HG03460 (cell line): ENCODE data around the gene OR2L13.
"Not testable (repeated sequence)": the region's sequence is repeated elsewhere in the genome, so short reads cannot be mapped to it uniquely, and the experiment has no call there.

Experiments
- ATAC-seq: cut with Tn5 transposase; IDR thresholded peaks from one replicate; pipeline ENCODE4 v1.9.1; 2021; ENCODE audit not compliant: unreplicated experiment

Gene OR2L13, protein sequence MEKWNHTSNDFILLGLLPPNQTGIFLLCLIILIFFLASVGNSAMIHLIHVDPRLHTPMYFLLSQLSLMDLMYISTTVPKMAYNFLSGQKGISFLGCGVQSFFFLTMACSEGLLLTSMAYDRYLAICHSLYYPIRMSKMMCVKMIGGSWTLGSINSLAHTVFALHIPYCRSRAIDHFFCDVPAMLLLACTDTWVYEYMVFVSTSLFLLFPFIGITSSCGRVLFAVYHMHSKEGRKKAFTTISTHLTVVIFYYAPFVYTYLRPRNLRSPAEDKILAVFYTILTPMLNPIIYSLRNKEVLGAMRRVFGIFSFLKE

GRCh38 chr1:248094884-248095283 is at the start of gene OR2L13:
Gene OR2L13, plus strand, starts transcription at chr1:248095184. Its CDS starts 4,192 bp downstream, at chr1:248099376.
- ATAC-seq: no peak

GRCh38 chr1:248045209-248045608 is 49.8 kb upstream of the OR2L13 start:
- peak; percentile 54 for ATAC-seq

DNA sequence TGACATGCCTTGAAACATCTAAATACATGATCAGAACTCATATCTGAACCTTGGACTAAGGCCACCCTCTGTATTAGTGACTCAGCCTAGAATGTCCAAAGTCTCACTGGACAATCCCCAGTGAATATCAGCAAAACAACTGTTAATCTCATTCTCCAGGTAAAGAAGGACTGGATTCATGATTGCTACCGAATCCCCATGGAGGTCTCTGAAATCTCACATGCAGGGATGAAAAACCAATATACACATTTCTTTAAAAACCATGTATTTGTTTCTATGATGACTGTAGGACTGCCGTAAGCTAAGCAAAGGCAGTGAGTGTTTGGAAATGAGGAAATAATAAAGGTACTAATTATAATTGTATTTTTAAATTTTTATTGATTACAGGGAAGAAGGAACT is 48.4 kb upstream of the OR2L13 start, which contains the start of gene OR2L3:
Gene OR2L3, plus strand, starts transcription at position 301 of the 400 bp plus-strand sequence. CDS start 13,846 bp downstream, outside the sequence.
- no peak for ATAC-seq

DNA sequence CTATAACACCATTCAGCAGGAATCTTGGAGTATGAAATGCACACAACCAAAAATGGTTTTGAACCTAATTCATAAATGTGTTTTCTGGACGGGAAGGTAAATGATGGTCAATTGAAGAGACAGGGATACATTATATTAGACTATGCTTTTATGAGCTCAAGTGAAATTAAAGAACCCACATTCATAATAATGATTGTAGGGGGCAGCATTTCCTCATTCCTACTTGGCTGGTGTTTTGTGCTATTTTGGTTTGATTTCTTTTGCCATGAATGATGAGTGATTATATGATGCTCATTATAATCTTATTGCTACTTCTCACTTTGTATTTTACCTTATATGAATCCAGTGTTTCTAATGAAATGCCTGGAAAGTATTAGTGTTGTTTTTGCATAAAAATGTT is 48.0 kb upstream of the OR2L13 start:
- no peak for ATAC-seq

DNA sequence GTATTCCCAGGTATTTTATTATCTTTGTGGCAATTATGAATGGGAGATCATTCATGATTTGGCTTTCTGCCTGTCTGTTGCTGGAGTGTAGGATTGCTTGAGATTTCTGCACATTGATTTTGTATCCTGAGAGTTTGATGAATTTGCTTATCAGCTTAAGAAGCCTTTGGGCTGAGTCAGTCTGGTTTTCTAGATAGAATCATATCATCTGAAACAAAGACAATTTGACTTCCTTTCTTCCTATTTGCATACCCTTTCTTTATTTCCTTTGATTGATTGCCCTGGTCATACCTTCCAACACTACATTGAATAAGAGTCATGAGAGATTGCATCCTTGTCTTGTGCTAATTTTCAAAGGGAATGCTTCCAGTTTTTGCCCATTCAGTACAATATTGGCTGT is 40.3 kb upstream of the OR2L13 start:
- no peak for ATAC-seq

- no peak for ATAC-seq
Observed at GRCh38 chr1:248055261-248055660, 39.7 kb upstream of the OR2L13 start.

- no peak for ATAC-seq
Observed at GRCh38 chr1:248065071-248065470, 29.9 kb upstream of the OR2L13 start.

- no peak for ATAC-seq
Observed at GRCh38 chr1:248065604-248066003, 29.4 kb upstream of the OR2L13 start.

DNA sequence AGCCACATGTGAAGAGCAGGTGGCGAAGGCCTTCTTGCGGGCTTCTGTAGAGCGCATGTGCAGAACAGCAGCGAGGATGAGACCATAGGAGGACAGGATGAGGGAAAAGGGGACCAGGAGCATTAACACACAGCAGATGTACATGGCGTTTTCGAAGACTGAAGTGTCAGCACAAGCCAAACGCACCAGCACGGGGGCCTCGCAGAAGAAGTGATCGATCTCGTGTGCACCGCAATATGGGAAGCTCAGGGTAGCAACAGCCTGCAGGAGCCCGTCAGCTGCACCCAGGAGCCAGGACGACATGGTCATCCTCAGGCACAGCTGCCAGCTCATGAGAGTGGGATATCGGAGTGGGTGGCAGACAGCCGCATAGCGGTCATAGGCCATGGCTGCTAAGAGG is 11.1 kb upstream of the OR2L13 start:
- not testable (repeated sequence) for ATAC-seq

DNA sequence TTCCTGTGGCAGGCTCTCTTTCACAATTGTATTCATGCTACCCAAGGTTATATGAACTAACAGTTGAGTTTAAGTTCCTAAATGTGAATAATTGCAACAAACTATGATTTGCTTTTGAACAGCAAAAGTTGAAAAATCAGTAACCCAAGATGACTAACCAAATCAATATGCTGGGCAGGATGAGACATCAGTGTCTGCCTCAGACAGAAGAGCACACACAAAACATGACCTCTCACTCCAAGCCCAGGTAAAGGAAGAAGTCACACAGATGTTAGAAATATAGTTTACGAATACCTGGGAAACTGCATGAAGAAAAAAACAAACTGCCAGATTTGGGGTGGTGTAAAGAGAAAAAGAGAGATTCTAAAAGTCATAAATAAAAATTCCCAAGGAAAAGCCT is 3.5 kb downstream of the OR2L13 start:
- ATAC-seq: no peak

GRCh38 chr1:248102847-248103246 is 7.9 kb downstream of the OR2L13 start:
- no peak for ATAC-seq

DNA sequence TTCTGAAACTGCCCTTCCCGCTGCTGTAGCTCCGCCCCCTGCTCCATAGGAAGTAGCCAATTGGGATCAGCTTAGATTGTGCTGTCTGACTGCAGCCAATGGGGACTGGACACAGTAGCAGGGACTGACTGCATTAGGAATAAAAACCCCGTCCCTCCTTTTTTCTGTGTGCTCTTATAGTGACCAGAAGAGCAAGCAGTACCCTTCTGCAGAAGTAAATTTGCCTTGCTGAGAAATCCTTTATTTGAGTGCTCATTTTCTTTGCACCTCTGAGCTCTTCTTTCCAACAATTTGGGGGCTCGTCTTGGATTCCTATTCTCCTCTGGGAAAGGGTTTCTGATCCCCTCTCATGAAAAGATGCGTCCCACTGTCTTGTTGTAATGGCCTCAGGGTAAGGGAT is 16.2 kb downstream of the OR2L13 start:
- no peak for ATAC-seq

DNA sequence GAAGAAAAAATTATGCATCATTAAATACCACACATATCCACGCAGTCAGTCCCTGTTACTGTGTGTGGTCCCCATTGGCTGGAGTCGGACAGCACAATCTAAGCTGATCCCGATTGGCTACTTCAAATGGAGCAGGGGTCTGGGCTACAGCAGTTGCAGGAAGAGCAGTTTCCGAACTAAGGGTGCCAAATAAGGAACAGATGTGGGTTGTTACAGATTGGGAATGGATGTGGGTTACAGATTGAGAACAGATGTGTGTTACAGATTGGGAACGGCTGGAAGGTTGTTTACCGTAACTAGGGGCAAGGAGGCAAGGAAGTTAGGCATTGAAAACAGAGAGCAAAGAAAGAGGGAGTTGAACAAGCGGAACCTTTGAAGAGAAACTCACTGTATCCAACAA is 19.9 kb downstream of the OR2L13 start:
- ATAC-seq: no peak

GRCh38 chr1:248127653-248128052 is 32.7 kb downstream of the OR2L13 start:
- no peak for ATAC-seq

- no peak for ATAC-seq
Observed at GRCh38 chr1:248136811-248137210, 41.8 kb downstream of the OR2L13 start.

GRCh38 chr1:248140846-248141245 is 45.9 kb downstream of the OR2L13 start:
- no peak for ATAC-seq

GRCh38 chr1:248143311-248143710 is 48.3 kb downstream of the OR2L13 start:
- no peak for ATAC-seq

- no peak for ATAC-seq
Observed at GRCh38 chr1:248144513-248145198, 49.7 kb downstream of the OR2L13 start, which contains the start of gene OR2M5. Gene OR2M5, plus strand, starts transcription at chr1:248145148. Its CDS starts 0 bp downstream, at chr1:248145148.
